Karpas-422 (cell line): ENCODE results near the gene UBASH3A. TPM values are rescaled to one million over a fixed set of nuclear protein-coding genes. Genes with fewer than 3 reads are reported as not detected.

Source experiments
- DNase-seq: peaks from one replicate; pipeline ENCODE4 v3.0.0-alpha.2; 2015
- H2AFZ ChIP-seq: fragments of 200-600 bp; sonication (generic); 2 replicates; pipeline ENCODE4 v1.6.1; 2014; ENCODE audit warnings: antibody characterized with exemption, low read length, mixed read lengths
- H3K27ac ChIP-seq: fragments of 200-600 bp; sonication (generic); 2 replicates; pipeline ENCODE4 v1.5.1; 2014; ENCODE audit warnings: mild to moderate bottlenecking, low read length, moderate library complexity
- H3K27me3 ChIP-seq: fragments of 200-600 bp; sonication (generic); 2 replicates; pipeline ENCODE4 v1.6.1; 2014; ENCODE audit warnings: low read length, mixed read lengths
- H3K36me3 ChIP-seq: fragments of 200-600 bp; sonication (generic); 2 replicates; pipeline ENCODE4 v1.6.1; 2014; ENCODE audit warnings: low read length, mixed read lengths; ENCODE audit not compliant: insufficient read depth
- H3K4me1 ChIP-seq: fragments of 200-600 bp; sonication (generic); 2 replicates; pipeline ENCODE4 v1.6.1; 2014; ENCODE audit warnings: mild to moderate bottlenecking, low read length, mixed read lengths
- H3K4me2 ChIP-seq: fragments of 200-600 bp; sonication (generic); 2 replicates; pipeline ENCODE4 v1.6.1; 2014; ENCODE audit warnings: low read length, low read depth, mild to moderate bottlenecking; ENCODE audit not compliant: poor library complexity, severe bottlenecking
- H3K4me3 ChIP-seq: fragments of 200-600 bp; sonication (generic); 2 replicates; pipeline ENCODE4 v1.5.1; 2014; ENCODE audit warnings: mild to moderate bottlenecking, antibody characterized with exemption, low read length, mixed read lengths
- H3K79me2 ChIP-seq: fragments of 200-600 bp; sonication (generic); 2 replicates; pipeline ENCODE4 v1.6.1; 2014; ENCODE audit warnings: mild to moderate bottlenecking, low read length, mixed read lengths
- H3K9ac ChIP-seq: fragments of 200-600 bp; sonication (generic); 2 replicates; pipeline ENCODE4 v1.6.0; 2014; ENCODE audit warnings: low read length
- H3K9me2 ChIP-seq: fragments of 200-600 bp; sonication (generic), shearing (Covaris generic); replicated peaks from 2 replicates; pipeline ENCODE4 v1.6.0; 2014; ENCODE audit warnings: mild to moderate bottlenecking, low read length, moderate library complexity; ENCODE audit not compliant: insufficient read depth
- H3K9me3 ChIP-seq: fragments of 300-700, 200-600 bp; sonication (generic); 2 replicates; pipeline ENCODE4 v1.6.1; 2014; ENCODE audit warnings: low read length, mixed read lengths
- H4K20me1 ChIP-seq: fragments of 200-600 bp; sonication (generic); 2 replicates; pipeline ENCODE4 v1.6.1; 2014; ENCODE audit warnings: mild to moderate bottlenecking, antibody characterized with exemption, low read length, low read depth; ENCODE audit not compliant: insufficient read depth
- total RNA-seq: library from RNA; depleted of rRNA; stranded (reverse); fragments of >200 nt; shearing (Covaris generic); gene quantifications from 2 replicates; pipeline ENCODE4 v1.2.3, GENCODE V29; 2014; ENCODE audit warnings: low replicate concordance

UBASH3A gene
- total RNA-seq, 1 experiment from 2014 or later = not detected

DNA sequence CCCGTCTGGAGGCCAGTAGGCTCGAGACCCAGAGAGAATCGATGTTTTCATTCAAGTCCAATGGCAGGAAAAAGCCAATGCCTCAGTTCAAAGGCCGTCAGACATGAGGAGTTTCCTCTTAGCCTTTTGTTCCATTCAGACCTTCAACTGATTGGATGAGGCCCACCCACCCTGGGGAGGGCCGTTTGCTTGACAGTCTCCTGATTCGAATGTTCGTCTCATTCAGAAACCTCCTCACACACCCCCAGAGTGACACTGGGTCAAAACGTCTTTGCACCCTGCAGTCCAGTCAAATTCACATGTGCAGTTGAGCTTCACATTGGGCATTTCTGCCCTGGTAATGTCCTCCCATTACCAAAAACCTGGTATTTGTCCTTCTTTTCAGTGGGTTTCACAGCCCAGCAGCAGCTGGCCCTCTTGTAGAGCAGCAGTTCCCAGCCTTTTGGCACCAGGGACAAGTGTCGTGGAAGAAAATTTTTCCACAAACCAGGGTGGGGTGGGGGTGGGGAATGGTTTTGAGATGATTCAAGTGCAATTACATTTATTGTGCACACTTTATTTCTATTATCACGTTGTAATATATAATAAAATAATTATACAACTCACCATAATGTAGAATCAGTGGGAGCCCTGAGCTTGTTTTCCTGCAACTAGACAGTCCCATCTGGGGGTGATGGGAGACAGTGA is 52.2 kb downstream of the UBASH3A start:
- Histone ChIP-seq H3K9ac (no peak overlapping the region), H3K9me2 (no peaks in the 10 kb centered on the region), H3K27me3 (no peaks in the 10 kb centered on the region), H3K4me3 (no peak overlapping the region), H2AFZ (no peak overlapping the region), H3K27ac (no peak overlapping the region), H3K4me1 (peaks cover 43% of the 10 kb centered on the region), H3K9me3 (no peaks in the 10 kb centered on the region), H4K20me1 (no peaks in the 10 kb centered on the region), H3K36me3 (no peaks in the 10 kb centered on the region), H3K4me2 (no peak overlapping the region), H3K79me2 (no peaks in the 10 kb centered on the region)
- no peak for DNase-seq

DNA sequence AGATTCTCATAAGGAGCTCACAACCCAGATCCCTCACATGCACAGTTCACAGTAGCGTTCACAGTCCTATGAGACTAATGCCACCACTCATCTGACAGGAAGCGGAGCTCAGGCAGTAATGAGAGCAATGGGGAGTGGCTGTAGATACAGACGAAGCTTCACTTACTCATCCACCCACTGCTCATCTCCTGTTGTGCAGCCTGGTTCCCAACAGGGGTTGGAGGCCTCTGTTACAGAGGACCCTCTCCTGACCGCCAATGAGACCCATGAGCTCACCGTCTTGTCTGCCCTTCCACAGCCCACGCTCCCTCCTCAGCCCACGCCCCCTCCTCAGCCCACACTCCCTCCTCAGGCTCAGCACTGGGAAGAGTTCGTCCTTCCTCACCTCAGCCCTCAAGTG is 52.8 kb downstream of the UBASH3A start:
- peak; percentile 56 for DNase-seq

DNA sequence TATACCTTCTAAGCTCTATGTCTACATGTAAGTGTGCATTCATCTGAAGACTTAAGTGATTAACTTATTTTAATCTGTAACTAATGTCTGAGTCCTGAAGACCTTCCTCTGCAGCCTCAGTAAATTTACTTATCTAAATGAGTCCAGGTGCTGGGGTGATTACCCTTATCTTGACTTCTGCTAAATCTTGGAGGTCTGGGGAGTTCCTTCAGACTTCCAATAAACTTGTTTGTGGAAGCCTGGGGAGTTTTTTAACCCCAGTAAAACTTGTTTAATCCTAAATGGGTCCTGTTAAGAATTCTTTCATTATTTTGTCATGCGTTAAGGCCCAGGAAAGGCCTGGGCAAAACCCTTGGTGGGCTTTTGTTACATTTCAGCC is 55.4 kb downstream of the UBASH3A start:
- Histone ChIP-seq H3K4me1 (peaks cover 68% of the 10 kb centered on the region), H3K79me2 (no peaks in the 10 kb centered on the region), H3K4me3 (no peak overlapping the region), H3K9me2 (no peaks in the 10 kb centered on the region), H3K9me3 (no peaks in the 10 kb centered on the region), H3K9ac (no peak overlapping the region), H2AFZ (no peak overlapping the region), H4K20me1 (no peaks in the 10 kb centered on the region), H3K27me3 (no peaks in the 10 kb centered on the region), H3K4me2 (peak overlapping the region; percentile 77), H3K27ac (peak overlapping the region; percentile 90), H3K36me3 (no peaks in the 10 kb centered on the region)
- no peak for DNase-seq

More for the DNA sequence above, 52.8 kb downstream of the UBASH3A start:
- no peak overlapping the region for H2AFZ ChIP-seq
- H4K20me1 ChIP-seq = no peaks in the 10 kb centered on the region
- no peaks in the 10 kb centered on the region for H3K79me2 ChIP-seq
- H3K9ac ChIP-seq = no peak overlapping the region
- H3K4me1 ChIP-seq = peaks cover 49% of the 10 kb centered on the region
- H3K4me3 ChIP-seq = no peak overlapping the region
- H3K9me2 ChIP-seq = no peaks in the 10 kb centered on the region
- no peaks in the 10 kb centered on the region for H3K9me3 ChIP-seq
- no peak overlapping the region for H3K4me2 ChIP-seq
- no peak overlapping the region for H3K27ac ChIP-seq
- no peaks in the 10 kb centered on the region for H3K27me3 ChIP-seq
- no peaks in the 10 kb centered on the region for H3K36me3 ChIP-seq

DNA sequence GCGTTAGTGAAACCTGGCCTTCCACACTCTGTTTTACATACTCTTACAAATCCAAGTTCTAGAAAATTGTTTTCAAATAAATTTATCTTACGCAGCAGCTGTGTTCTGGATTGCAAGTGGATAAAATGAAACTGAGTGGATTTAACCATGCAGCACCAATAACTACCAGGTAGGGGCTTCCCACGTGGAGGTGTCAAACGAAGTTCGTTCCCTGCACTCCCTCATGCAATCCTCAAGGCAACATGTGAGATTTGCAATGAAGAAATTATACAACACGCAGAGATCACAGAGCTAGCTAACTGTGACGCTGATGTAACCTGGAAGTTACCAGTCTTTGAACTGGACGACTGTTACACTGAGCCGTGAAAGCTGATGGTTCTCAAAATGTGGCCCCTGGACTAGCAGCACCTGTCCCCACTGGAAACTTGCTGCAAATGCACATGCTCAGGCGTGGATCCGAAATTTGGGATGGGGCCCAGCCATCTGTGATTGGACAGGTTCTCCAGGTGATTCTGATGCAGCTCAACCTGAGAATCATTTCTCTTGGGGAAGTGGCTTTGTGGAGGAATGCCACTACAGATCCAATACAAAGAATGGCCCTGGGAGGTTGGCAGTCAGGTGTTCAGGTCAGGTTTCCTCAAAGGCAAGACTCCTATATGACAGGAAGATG is 56.0 kb downstream of the UBASH3A start:
- Histone ChIP-seq H3K9me2 (no peaks in the 10 kb centered on the region), H3K79me2 (no peaks in the 10 kb centered on the region), H3K4me3 (0 out of 2 replicates have a peak overlapping the region, but pooled peaks have one; percentile 53), H3K27ac (peak overlapping the region; percentile 90), H3K9me3 (no peaks in the 10 kb centered on the region), H4K20me1 (no peaks in the 10 kb centered on the region), H3K4me2 (peak overlapping the region; percentile 77), H3K27me3 (no peaks in the 10 kb centered on the region), H2AFZ (no peak overlapping the region), H3K36me3 (no peaks in the 10 kb centered on the region), H3K9ac (peak overlapping the region; percentile 67), H3K4me1 (peaks cover 70% of the 10 kb centered on the region)
- DNase-seq = no peak

DNA sequence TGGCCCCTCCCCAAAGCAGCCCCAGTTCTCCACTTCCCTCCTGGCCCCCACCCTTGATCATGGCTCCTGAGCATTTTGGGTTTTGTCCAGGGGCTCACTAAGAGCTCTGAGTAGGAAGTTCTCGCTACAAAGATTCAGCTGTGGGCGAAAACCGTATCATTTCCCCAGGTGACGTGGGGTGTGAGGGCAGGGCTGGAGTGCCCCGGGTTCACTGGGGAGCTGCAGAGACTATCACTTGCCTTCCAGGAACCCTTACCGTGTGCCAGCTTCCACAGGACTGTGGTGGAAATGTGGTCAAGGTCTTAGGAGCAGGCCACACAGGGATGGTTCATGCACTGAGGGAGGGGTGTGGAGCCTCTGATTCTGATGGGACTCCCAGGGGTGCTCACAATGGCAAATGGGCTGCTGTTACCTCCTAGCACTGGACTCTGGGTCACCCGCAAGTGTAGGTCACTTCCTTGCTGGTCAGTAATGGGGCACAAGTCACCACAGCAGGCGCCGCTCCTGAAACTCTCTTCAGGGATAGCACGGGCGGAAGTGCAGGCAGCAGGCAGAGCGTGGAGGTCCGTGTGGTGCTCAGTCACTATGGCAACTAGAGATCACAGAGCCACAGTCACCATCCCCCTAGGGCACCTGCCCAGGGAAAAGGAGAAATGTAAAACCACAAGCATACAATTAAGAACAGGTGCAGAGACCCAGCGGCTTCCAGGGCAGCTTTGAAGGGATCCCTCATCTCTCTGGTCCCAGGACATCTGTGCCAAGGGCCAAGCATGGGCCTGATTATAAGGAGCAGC is 56.9 kb downstream of the UBASH3A start:
- Histone ChIP-seq H3K4me3 (peak overlapping the region; percentile 53; the same call in 1 of the 2 replicates), H3K9ac (peak overlapping the region; percentile 67), H3K4me2 (peak overlapping the region; percentile 77), H3K27ac (peak overlapping the region; percentile 90), H3K27me3 (no peaks in the 10 kb centered on the region), H2AFZ (peak overlapping the region; percentile 17; the same call in 1 of the 2 replicates), H3K36me3 (no peaks in the 10 kb centered on the region), H3K9me2 (no peaks in the 10 kb centered on the region), H3K4me1 (peaks cover 70% of the 10 kb centered on the region), H4K20me1 (no peaks in the 10 kb centered on the region), H3K9me3 (no peaks in the 10 kb centered on the region), H3K79me2 (no peaks in the 10 kb centered on the region)
- peak; percentile 92 for DNase-seq

DNA sequence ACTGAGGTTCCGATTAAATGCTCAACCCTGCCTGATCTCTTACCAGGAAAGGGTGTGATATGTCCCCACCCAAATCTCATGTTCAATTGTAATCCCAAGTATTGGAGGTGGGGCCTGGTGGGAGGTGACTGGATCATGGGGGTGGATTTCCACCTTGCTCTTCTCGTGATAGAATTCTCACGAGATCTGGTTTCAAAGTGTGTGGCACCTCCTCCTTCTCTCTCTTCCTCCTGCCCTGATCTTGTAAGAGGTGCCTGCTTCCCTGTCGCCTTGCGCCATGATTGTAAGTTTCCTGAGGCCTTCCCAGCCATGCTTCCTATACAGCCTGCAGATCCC is 57.5 kb downstream of the UBASH3A start:
- no peaks in the 10 kb centered on the region for H3K36me3 ChIP-seq
- no peaks in the 10 kb centered on the region for H3K9me2 ChIP-seq
- H3K9me3 ChIP-seq = no peaks in the 10 kb centered on the region
- H3K27ac ChIP-seq = peak overlapping the region; percentile 90
- peaks cover 71% of the 10 kb centered on the region for H3K4me1 ChIP-seq
- DNase-seq = peak; percentile 66
- H3K9ac ChIP-seq = peak overlapping the region; percentile 59
- H4K20me1 ChIP-seq = no peaks in the 10 kb centered on the region
- peak overlapping the region; percentile 77 for H3K4me2 ChIP-seq
- H3K27me3 ChIP-seq = no peaks in the 10 kb centered on the region
- no peaks in the 10 kb centered on the region for H3K79me2 ChIP-seq
- peak overlapping the region; percentile 53; the same call in 1 of the 2 replicates for H3K4me3 ChIP-seq
- H2AFZ ChIP-seq = no peak overlapping the region

DNA sequence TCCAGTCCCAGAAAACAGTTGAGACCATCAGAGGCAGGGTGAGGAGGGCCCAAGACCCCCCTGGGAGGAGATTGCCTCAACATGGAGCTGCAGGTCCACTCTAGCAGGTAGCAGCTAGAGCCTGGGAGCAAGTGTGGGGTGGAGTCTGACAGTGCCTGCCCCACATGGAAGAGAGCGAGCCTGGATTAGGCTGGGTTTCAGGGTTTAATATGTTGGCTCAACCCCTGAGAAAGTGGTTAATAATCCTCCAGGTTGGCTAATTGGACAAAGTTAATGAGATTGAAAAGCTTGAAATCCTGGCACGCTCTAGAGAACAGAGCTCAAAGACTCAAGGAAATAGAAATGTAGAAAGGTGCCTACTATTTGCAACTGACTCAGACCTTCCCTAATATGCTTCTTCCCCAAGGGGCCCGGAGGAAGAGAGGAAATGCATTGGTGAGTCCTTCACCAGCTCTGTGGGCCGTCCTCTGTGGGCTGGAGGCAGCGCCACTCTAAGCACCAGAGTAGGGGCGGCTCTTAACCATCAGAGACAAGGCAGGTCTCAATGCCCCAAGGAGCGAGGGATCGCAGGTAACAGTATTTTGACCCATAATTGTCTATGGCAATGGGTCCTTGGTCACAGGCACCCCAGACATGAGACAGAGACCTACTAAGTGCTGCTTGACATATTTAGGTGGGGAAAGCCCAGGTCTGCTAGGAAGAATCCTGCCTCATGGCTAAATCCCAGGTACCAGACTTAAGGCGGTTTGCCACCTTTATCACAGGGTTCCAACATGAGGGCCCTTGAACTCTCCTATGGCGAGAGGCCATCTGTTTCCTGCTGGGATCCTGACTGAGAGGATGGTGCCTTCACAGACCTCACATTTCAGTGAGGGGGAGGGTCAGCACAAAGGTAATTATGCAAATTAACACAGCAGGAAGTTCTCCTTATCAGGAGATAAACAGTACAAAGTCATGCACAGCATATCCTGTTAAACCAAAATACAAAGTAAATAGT is 58.5 kb downstream of the UBASH3A start:
- peak; percentile 73 for DNase-seq

More for the DNA sequence above, 58.5 kb downstream of the UBASH3A start:
- H3K27ac ChIP-seq = peak overlapping the region; percentile 90
- H3K4me3 ChIP-seq = peak overlapping the region; percentile 53; the same call in 1 of the 2 replicates
- no peaks in the 10 kb centered on the region for H3K36me3 ChIP-seq
- no peaks in the 10 kb centered on the region for H3K9me2 ChIP-seq
- H3K9me3 ChIP-seq = no peaks in the 10 kb centered on the region
- no peaks in the 10 kb centered on the region for H4K20me1 ChIP-seq
- peak overlapping the region; percentile 59 for H3K9ac ChIP-seq
- peaks cover 71% of the 10 kb centered on the region for H3K4me1 ChIP-seq
- peak overlapping the region; percentile 30; the same call in 1 of the 2 replicates for H2AFZ ChIP-seq
- H3K79me2 ChIP-seq = no peaks in the 10 kb centered on the region
- H3K4me2 ChIP-seq = peak overlapping the region; percentile 77
- no peaks in the 10 kb centered on the region for H3K27me3 ChIP-seq
